Subcutaneous adipose tissue (tissue), 4 donors: ENCODE data around the gene OSBPL9. TPM values are rescaled to one million over a fixed set of nuclear protein-coding genes. Genes with fewer than 3 reads are reported as not detected.

ENCODE experiments used
- CTCF ChIP-seq: fragments of 450-650 bp; IDR thresholded peaks from one replicate; pipeline ENCODE4 v1.5.1; 2016; ENCODE audit warnings: low read depth, mild to moderate bottlenecking, control low read depth, antibody characterized with exemption, moderate library complexity
- total RNA-seq, 4 donors: library from RNA; depleted of rRNA; stranded (reverse); fragments of >200 nt; gene quantifications; one replicate each; pipeline ENCODE4 v1.1.0, GENCODE V29; 2016

OSBPL9 gene
- total RNA-seq, 4 donors from 2014 or later = 75.2 to 197 (median 96.6) TPM

GRCh38 chr1:51714374-51715019, 97.6 kb downstream of the OSBPL9 start:
- no peak for TF ChIP-seq CTCF

GRCh38 chr1:51715369-51715768, 98.5 kb downstream of the OSBPL9 start:
- TF ChIP-seq CTCF = no peak

- TF ChIP-seq CTCF = no peak
These were observed 99.9 kb downstream of the OSBPL9 start for GRCh38 chr1:51716746-51717145.

- no peak for TF ChIP-seq CTCF
These were observed 101.0 kb downstream of the OSBPL9 start for GRCh38 chr1:51717842-51718241.

- no peak for TF ChIP-seq CTCF
These were observed 102.3 kb downstream of the OSBPL9 start for GRCh38 chr1:51719146-51719545.

- no peak for TF ChIP-seq CTCF
These were observed 107.9 kb downstream of the OSBPL9 start for GRCh38 chr1:51724797-51725196.

- TF ChIP-seq CTCF = no peak
These were observed 109.2 kb downstream of the OSBPL9 start for GRCh38 chr1:51726051-51726450.
